Measurements from ENCODE around the gene FAM98A. TPM values are rescaled to one million over a fixed set of nuclear protein-coding genes. Genes with fewer than 3 reads are reported as not detected.

FAM98A gene
- total and polyA plus RNA-seq, 9 of the 15 experiments (the other 6 are each of a cell fraction or from before 2014, with no cell fraction given) = 16.5 to 238 (median 44.6) TPM

DNA sequence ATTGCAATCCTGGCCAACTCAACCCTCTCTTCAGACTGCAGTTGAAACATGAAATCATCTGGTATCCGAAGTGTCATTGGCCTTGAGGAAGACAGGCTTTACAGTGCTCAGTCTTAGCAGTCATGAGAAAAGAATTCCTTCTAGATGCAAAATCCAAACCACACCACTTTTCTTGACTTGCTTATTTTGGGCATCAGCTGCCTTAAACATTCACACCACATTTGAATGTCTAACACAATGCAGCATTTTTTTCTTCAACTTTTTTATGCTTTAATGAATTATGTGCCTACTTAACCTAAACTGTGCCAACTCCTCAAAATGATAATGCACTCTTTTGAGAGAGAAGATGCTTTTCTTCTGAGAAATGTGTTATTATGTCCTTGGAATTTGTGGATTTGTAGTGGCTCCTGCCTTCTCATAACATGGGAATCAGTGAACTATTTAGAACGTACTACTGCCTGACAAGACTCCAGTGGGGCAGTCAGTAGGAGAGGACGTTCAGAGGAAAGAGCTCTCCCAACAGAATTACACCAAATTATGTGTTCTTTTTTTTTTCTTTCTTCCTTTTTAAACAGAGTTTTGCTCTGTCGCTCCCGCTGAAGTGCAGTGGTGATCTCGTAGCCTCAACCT is 3.2 kb upstream of the FAM98A start (continued):
- no peak for TF ChIP-seq AFF4 (CRISPR knock-in tag; IDR thresholded peaks at IDR 0.05)
- TF ChIP-seq RBM17 (IDR thresholded peaks at IDR 0.05; ENCODE audit: borderline replicate concordance, low read depth, low read length) = no peak
- TF ChIP-seq KDM4B (IDR thresholded peaks at IDR 0.05; ENCODE audit: borderline replicate concordance in 2 of 2, low read depth in 1 of 2) = no peak

DNA sequence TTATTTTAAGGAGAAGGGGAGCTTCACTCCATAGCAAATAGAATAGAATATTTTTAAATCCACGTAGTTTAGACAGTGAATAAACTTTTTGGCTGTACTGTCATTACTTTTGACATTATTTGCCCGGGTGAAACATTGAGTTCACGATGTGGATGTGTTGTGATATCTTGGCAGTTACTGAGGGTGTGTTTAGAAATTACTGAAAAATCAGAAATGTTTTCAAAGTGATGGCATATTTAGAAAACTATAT is 769 bp upstream of the FAM98A start:
- ATAC-seq (no peak), FAIRE-seq (peak; percentile 54), DNase-seq (ENCODE audit: extremely low read depth in 1 of 4, low spot score in 3 of 4) (no peak)
- Histone ChIP-seq H3K4me1 (replicated peaks in 1 of 2; ENCODE audit: control insufficient read depth in 2 of 2, insufficient read depth in 2 of 2, low read length in 2 of 2) (peaks cover 0 to 11% of the 10 kb centered on the region in 2 experiments; a peak in 2 of 5 replicates), H3K27ac (ENCODE audit: extremely low read depth, low read depth, low read length) (peak overlapping the region; percentile 62), H3K79me2 (ENCODE audit: control insufficient read depth, insufficient read depth, low read length) (peaks cover 35% of the 10 kb centered on the region), H3K36me3 (ENCODE audit: control insufficient read depth, insufficient read depth, low read length) (peaks cover 6% of the 10 kb centered on the region; the same call in 2 of the 3 replicates), H3K27me3 (ENCODE audit: control insufficient read depth in 2 of 2, insufficient read depth in 2 of 2, low read length in 2 of 2) (no peaks in the 10 kb centered on the region), H4K20me1 (replicated peaks; ENCODE audit: control insufficient read depth, insufficient read depth, low read length) (no peaks in the 10 kb centered on the region), H2AFZ (ENCODE audit: low read depth, low read length) (peak overlapping the region; percentile 98), H3K9me3 (replicated peaks; ENCODE audit: control insufficient read depth, insufficient read depth, low read depth, low read length) (no peaks in the 10 kb centered on the region), H3K4me3 (peak overlapping the region; percentile 96), H3K9ac (ENCODE audit: insufficient read depth in 1 of 2, low read depth in 2 of 2, low read length in 2 of 2) (peak overlapping the region in 1 of 2 experiments; percentile 70; a peak in 2 of 4 replicates), H3K9me1 (ENCODE audit: control insufficient read depth, insufficient read depth, low read length) (no peaks in the 10 kb centered on the region), H3K4me2 (ENCODE audit: insufficient read depth, low read length) (peak overlapping the region; percentile 99)
- ChIA-PET POLR2A (interaction anchor here (0.8 to 1.1 kb wide), 3 partner anchors 8 to 24 kb away, joined by 3 read pairs; no protein-coding TSS in a partner anchor), CTCF (ENCODE audit: low intra/inter-chr PET ratio) (no interaction called here)
- 13% methylated on average over 3 of the region's 3 CpGs for WGBS (ENCODE audit: insufficient coverage, low coverage, missing lambda C conversion rate)
- intact Hi-C loops (cut with micrococcal nuclease) = no loop called here
- in situ Hi-C loops (cut with MboI) = loop anchor here (25.0 kb wide), 3 partner anchors 188 to 838 kb away; partner anchors contain the start of gene LTBP1
- no TSS peak for BruUV-seq (replicated peaks)
- TF ChIP-seq ZNF639 (CRISPR knock-in tag; conservative IDR thresholded peaks at IDR 0.05 in 1 of 2, IDR thresholded peaks at IDR 0.05 in 1 of 2) (0 out of 4 replicates have a peak, but pooled peaks of 1 of the 2 experiments have one; percentile 28), ZNF280A (IDR thresholded peaks at IDR 0.05; ENCODE audit: low read depth, partially characterized antibody) (no peak), ZNF408 (CRISPR knock-in tag; IDR thresholded peaks at IDR 0.05; ENCODE audit: low read depth) (no peak), STAG1 (CRISPR knock-in tag; IDR thresholded peaks at IDR 0.05; ENCODE audit: borderline replicate concordance) (no peak)
